BLaER1 (cell line): ENCODE results near the gene ZNF638.
A peak's percentile ranks its signal among the peaks of the same experiment; 100 is the strongest.

ENCODE experiments used
- H3K27ac ChIP-seq: shearing (Covaris generic); formaldehyde crosslinking; 2 replicates; pipeline ENCODE4 v1.8.1; 2022
- H3K27me3 ChIP-seq: shearing (Covaris generic); formaldehyde crosslinking; 2 replicates; pipeline ENCODE4 v1.8.1; 2022
- H3K36me3 ChIP-seq: shearing (Covaris generic); formaldehyde crosslinking; 2 replicates; pipeline ENCODE4 v1.8.1; 2022
- H3K4me1 ChIP-seq: shearing (Covaris generic); formaldehyde crosslinking; 2 replicates; pipeline ENCODE4 v1.8.1; 2022
- H3K4me2 ChIP-seq: shearing (Covaris generic); formaldehyde crosslinking; 2 replicates; pipeline ENCODE4 v1.8.1; 2022
- H3K4me3 ChIP-seq: shearing (Covaris generic); formaldehyde crosslinking; 2 replicates; pipeline ENCODE4 v1.8.1; 2022
- H3K9ac ChIP-seq: shearing (Covaris generic); formaldehyde crosslinking; 2 replicates; pipeline ENCODE4 v1.8.1; 2022
- H3K9me3 ChIP-seq: shearing (Covaris generic); formaldehyde crosslinking; 2 replicates; pipeline ENCODE4 v1.8.1; 2022
- H4K20me1 ChIP-seq: shearing (Covaris generic); formaldehyde crosslinking; 2 replicates; pipeline ENCODE4 v1.8.1; 2022
- Cebpa-rat ChIP-seq: shearing (Covaris generic); IDR thresholded peaks from 2 replicates; pipeline ENCODE4 v1.8.1; 2022

ZNF638 gene

GRCh38 chr2:71332435-71332796, 834 bp downstream of the ZNF638 start:
- Histone ChIP-seq H3K4me2 (peak overlapping the region; percentile 83), H3K27me3 (no peaks in the 10 kb centered on the region), H3K4me1 (peaks cover 21% of the 10 kb centered on the region), H3K36me3 (peaks cover 27% of the 10 kb centered on the region), H4K20me1 (peaks cover 54% of the 10 kb centered on the region), H3K9me3 (no peaks in the 10 kb centered on the region), H3K9ac (peak overlapping the region; percentile 98), H3K27ac (peak overlapping the region; percentile 96), H3K4me3 (peak overlapping the region; percentile 97)
- TF ChIP-seq Cebpa-rat: no peak

GRCh38 chr2:71333619-71334018, 2.0 kb downstream of the ZNF638 start:
- no peak overlapping the region for H3K27ac ChIP-seq
- no peaks in the 10 kb centered on the region for H3K27me3 ChIP-seq
- H3K4me3 ChIP-seq: peak overlapping the region; percentile 97
- H3K9ac ChIP-seq: peak overlapping the region; percentile 98
- peaks cover 66% of the 10 kb centered on the region for H4K20me1 ChIP-seq
- peak overlapping the region; percentile 83 for H3K4me2 ChIP-seq
- TF ChIP-seq Cebpa-rat: no peak
- H3K9me3 ChIP-seq: no peaks in the 10 kb centered on the region
- H3K4me1 ChIP-seq: peaks cover 26% of the 10 kb centered on the region
- H3K36me3 ChIP-seq: peaks cover 35% of the 10 kb centered on the region

- Histone ChIP-seq H3K4me1 (peaks cover 26% of the 10 kb centered on the region), H3K4me3 (no peak overlapping the region), H3K9ac (no peak overlapping the region), H3K27ac (no peak overlapping the region), H3K4me2 (no peak overlapping the region), H3K9me3 (no peaks in the 10 kb centered on the region), H3K36me3 (peaks cover 61% of the 10 kb centered on the region), H3K27me3 (no peaks in the 10 kb centered on the region), H4K20me1 (peaks cover 94% of the 10 kb centered on the region)
- no peak for TF ChIP-seq Cebpa-rat
These were observed 4.8 kb downstream of the ZNF638 start for GRCh38 chr2:71336384-71336783.

GRCh38 chr2:71336802-71337201, 5.2 kb downstream of the ZNF638 start:
- H3K36me3 ChIP-seq: peaks cover 65% of the 10 kb centered on the region

GRCh38 chr2:71337776-71338175, 6.2 kb downstream of the ZNF638 start:
- no peaks in the 10 kb centered on the region for H3K27me3 ChIP-seq
- H3K4me1 ChIP-seq: peaks cover 25% of the 10 kb centered on the region
- H3K27ac ChIP-seq: no peak overlapping the region
- peaks cover 72% of the 10 kb centered on the region for H3K36me3 ChIP-seq
- peaks cover 100% of the 10 kb centered on the region for H4K20me1 ChIP-seq
- TF ChIP-seq Cebpa-rat: no peak
- no peak overlapping the region for H3K4me2 ChIP-seq
- no peaks in the 10 kb centered on the region for H3K9me3 ChIP-seq
- H3K4me3 ChIP-seq: no peak overlapping the region
- H3K9ac ChIP-seq: no peak overlapping the region

More at GRCh38 chr2:71336802-71337201, 5.2 kb downstream of the ZNF638 start:
- H3K4me2 ChIP-seq: no peak overlapping the region
- no peak overlapping the region for H3K9ac ChIP-seq
- H3K9me3 ChIP-seq: no peaks in the 10 kb centered on the region
- no peak for TF ChIP-seq Cebpa-rat
- no peak overlapping the region for H3K4me3 ChIP-seq
- H3K27me3 ChIP-seq: no peaks in the 10 kb centered on the region
- peaks cover 26% of the 10 kb centered on the region for H3K4me1 ChIP-seq
- H3K27ac ChIP-seq: no peak overlapping the region
- peaks cover 98% of the 10 kb centered on the region for H4K20me1 ChIP-seq

GRCh38 chr2:71339685-71340084, 8.1 kb downstream of the ZNF638 start:
- Histone ChIP-seq H3K27me3 (no peaks in the 10 kb centered on the region), H3K36me3 (peaks cover 79% of the 10 kb centered on the region), H3K4me3 (no peak overlapping the region), H3K27ac (no peak overlapping the region), H4K20me1 (peaks cover 100% of the 10 kb centered on the region), H3K4me1 (0 out of 2 replicates have a peak, but pooled peaks cover 7% of the 10 kb centered on the region), H3K9me3 (no peaks in the 10 kb centered on the region), H3K9ac (no peak overlapping the region), H3K4me2 (no peak overlapping the region)
- no peak for TF ChIP-seq Cebpa-rat

- H3K4me2 ChIP-seq: no peak overlapping the region
- no peak overlapping the region for H3K9ac ChIP-seq
- peaks cover 100% of the 10 kb centered on the region for H4K20me1 ChIP-seq
- H3K9me3 ChIP-seq: no peaks in the 10 kb centered on the region
- no peak overlapping the region for H3K4me3 ChIP-seq
- H3K27ac ChIP-seq: no peak overlapping the region
- peaks cover 75% of the 10 kb centered on the region; the same call in 1 of the 2 replicates for H3K36me3 ChIP-seq
- no peak for TF ChIP-seq Cebpa-rat
- 0 out of 2 replicates have a peak, but pooled peaks cover 7% of the 10 kb centered on the region for H3K4me1 ChIP-seq
- no peaks in the 10 kb centered on the region for H3K27me3 ChIP-seq
These were observed 8.6 kb downstream of the ZNF638 start for GRCh38 chr2:71340176-71340575.

GRCh38 chr2:71341645-71342044, 10.1 kb downstream of the ZNF638 start:
- H3K9me3 ChIP-seq: no peaks in the 10 kb centered on the region
- no peak overlapping the region for H3K4me2 ChIP-seq
- H4K20me1 ChIP-seq: peaks cover 100% of the 10 kb centered on the region
- no peak for TF ChIP-seq Cebpa-rat
- no peak overlapping the region for H3K4me3 ChIP-seq
- no peaks in the 10 kb centered on the region for H3K27me3 ChIP-seq
- 0 out of 2 replicates have a peak, but pooled peaks cover 7% of the 10 kb centered on the region for H3K4me1 ChIP-seq
- no peak overlapping the region for H3K27ac ChIP-seq
- peaks cover 76% of the 10 kb centered on the region for H3K36me3 ChIP-seq
- H3K9ac ChIP-seq: no peak overlapping the region

GRCh38 chr2:71346065-71346464, 14.5 kb downstream of the ZNF638 start:
- H3K36me3 ChIP-seq: peaks cover 77% of the 10 kb centered on the region
- H3K27ac ChIP-seq: no peak overlapping the region
- H3K9me3 ChIP-seq: no peaks in the 10 kb centered on the region
- no peaks in the 10 kb centered on the region for H3K27me3 ChIP-seq
- TF ChIP-seq Cebpa-rat: no peak
- peaks cover 100% of the 10 kb centered on the region for H4K20me1 ChIP-seq
- no peaks in the 10 kb centered on the region for H3K4me1 ChIP-seq
- H3K4me2 ChIP-seq: no peak overlapping the region
- H3K9ac ChIP-seq: no peak overlapping the region
- no peak overlapping the region for H3K4me3 ChIP-seq

GRCh38 chr2:71347517-71347916, 15.9 kb downstream of the ZNF638 start:
- no peak overlapping the region for H3K4me2 ChIP-seq
- no peaks in the 10 kb centered on the region for H3K4me1 ChIP-seq
- no peak for TF ChIP-seq Cebpa-rat

GRCh38 chr2:71348302-71348701, 16.7 kb downstream of the ZNF638 start:
- H3K4me2 ChIP-seq: no peak overlapping the region
- no peak overlapping the region for H3K4me3 ChIP-seq
- TF ChIP-seq Cebpa-rat: no peak
- no peaks in the 10 kb centered on the region for H3K4me1 ChIP-seq
- H3K27ac ChIP-seq: no peak overlapping the region
- H3K27me3 ChIP-seq: no peaks in the 10 kb centered on the region
- H3K36me3 ChIP-seq: peaks cover 80% of the 10 kb centered on the region
- H3K9ac ChIP-seq: no peak overlapping the region
- H4K20me1 ChIP-seq: peaks cover 100% of the 10 kb centered on the region
- no peaks in the 10 kb centered on the region for H3K9me3 ChIP-seq

More at GRCh38 chr2:71347517-71347916, 15.9 kb downstream of the ZNF638 start:
- Histone ChIP-seq H3K9me3 (no peaks in the 10 kb centered on the region), H3K36me3 (peaks cover 76% of the 10 kb centered on the region), H3K27me3 (no peaks in the 10 kb centered on the region), H4K20me1 (peaks cover 100% of the 10 kb centered on the region), H3K27ac (no peak overlapping the region), H3K9ac (no peak overlapping the region), H3K4me3 (no peak overlapping the region)
